Omental fat pad (tissue), 4 donors: ENCODE data around the gene PIGC. TPM values are rescaled to one million over a fixed set of nuclear protein-coding genes. Genes with fewer than 3 reads are reported as not detected.

Source experiments
- ATAC-seq: fragments of 150-250 bp; one replicate; pipeline ENCODE4 v1.9.1; 2016; ENCODE audit warnings: mild to moderate bottlenecking, moderate library complexity; ENCODE audit not compliant: low FRiP score
- DNase-seq: peaks from one replicate; pipeline ENCODE4 v3.0.0-alpha.2; 2019; ENCODE audit warnings: low spot score
- CTCF ChIP-seq, 3 donors: fragments of 450-650 bp; IDR thresholded peaks; one replicate each; pipeline ENCODE4 v1.5.1; 2016 to 2017; ENCODE audit warnings: antibody characterized with exemption in 3 of 3, mild to moderate bottlenecking in 3 of 3, moderate library complexity in 2 of 3
- total RNA-seq, 4 donors: library from RNA; depleted of rRNA; stranded (reverse); fragments of >200 nt; gene quantifications; one replicate each; pipeline ENCODE4 v1.1.0, GENCODE V29; 2016

The PIGC gene
- total RNA-seq, 4 donors from 2014 or later: 12.6 to 20.2 (median 19.5) TPM

GRCh38 chr1:172425339-172425738 lies 18.5 kb downstream of the PIGC start:
- ATAC-seq: no peak
- DNase-seq: no peak
- no peak for TF ChIP-seq CTCF (IDR thresholded peaks at IDR 0.05)

GRCh38 chr1:172423336-172423735 lies 20.5 kb downstream of the PIGC start:
- no peak for TF ChIP-seq CTCF (IDR thresholded peaks at IDR 0.05)
- no peak for DNase-seq
- ATAC-seq: no peak

GRCh38 chr1:172421974-172422604 lies 21.8 kb downstream of the PIGC start:
- TF ChIP-seq CTCF (IDR thresholded peaks at IDR 0.05): no peak
- ATAC-seq: no peak
- DNase-seq: no peak

- TF ChIP-seq CTCF (IDR thresholded peaks at IDR 0.05): no peak
- no peak for DNase-seq
- no peak for ATAC-seq
Measured at GRCh38 chr1:172420385-172420784, 23.5 kb downstream of the PIGC start, which contains the start of gene C1orf105. Gene C1orf105, plus strand, starts transcription at chr1:172420685. Its CDS starts 201 bp downstream, at chr1:172420886.

GRCh38 chr1:172417557-172417956 lies 26.3 kb downstream of the PIGC start:
- DNase-seq (no peak), ATAC-seq (peak; percentile 66)
- no peak for TF ChIP-seq CTCF (IDR thresholded peaks at IDR 0.05)

GRCh38 chr1:172416496-172417035 lies 27.3 kb downstream of the PIGC start:
- no peak for ATAC-seq
- no peak for DNase-seq
- TF ChIP-seq CTCF (IDR thresholded peaks at IDR 0.05): no peak

GRCh38 chr1:172414331-172414730 lies 29.5 kb downstream of the PIGC start:
- no peak for ATAC-seq
- TF ChIP-seq CTCF (IDR thresholded peaks at IDR 0.05): no peak
- DNase-seq: no peak
